NK-92 (cell line): Measurements from ENCODE around the gene TTC39B.

ENCODE experiments used
- DNase-seq: peaks from one replicate; lab custom pipeline; 2025; ENCODE audit not compliant: unreplicated experiment; lab: John Stamatoyannopoulos, UW

TTC39B gene

GRCh38 chr9:15182101-15182551, 124.9 kb downstream of the TTC39B start:
- no peak for DNase-seq

- DNase-seq, result no peak
Observed at GRCh38 chr9:15180124-15180523, 126.9 kb downstream of the TTC39B start.

GRCh38 chr9:15178631-15179030, 128.4 kb downstream of the TTC39B start:
- DNase-seq, result no peak

GRCh38 chr9:15176836-15177235, 130.2 kb downstream of the TTC39B start:
- DNase-seq, result no peak

- no peak for DNase-seq
Observed at GRCh38 chr9:15163931-15164330, 143.1 kb downstream of the TTC39B start.

- no peak for DNase-seq
Observed at GRCh38 chr9:15161753-15162152, 145.3 kb downstream of the TTC39B start.

- DNase-seq, result no peak
Observed at GRCh38 chr9:15160673-15161072, 146.3 kb downstream of the TTC39B start.

- DNase-seq, result no peak
Observed at GRCh38 chr9:15158064-15158463, 149.0 kb downstream of the TTC39B start.

- DNase-seq, result no peak
Observed at GRCh38 chr9:15157381-15157780, 149.6 kb downstream of the TTC39B start.

- no peak for DNase-seq
Observed at GRCh38 chr9:15156241-15156640, 150.8 kb downstream of the TTC39B start.

- no peak for DNase-seq
Observed at GRCh38 chr9:15155826-15156225, 151.2 kb downstream of the TTC39B start.

GRCh38 chr9:15155323-15155722, 151.7 kb downstream of the TTC39B start:
- no peak for DNase-seq

- no peak for DNase-seq
Observed at GRCh38 chr9:15154677-15155076, 152.3 kb downstream of the TTC39B start.

- DNase-seq, result no peak
Observed at GRCh38 chr9:15153961-15154360, 153.1 kb downstream of the TTC39B start.

- DNase-seq, result no peak
Observed at GRCh38 chr9:15150939-15151338, 156.1 kb downstream of the TTC39B start.

- DNase-seq, result no peak
Observed at GRCh38 chr9:15149450-15149849, 157.6 kb downstream of the TTC39B start.

GRCh38 chr9:15146268-15146700, 160.7 kb downstream of the TTC39B start:
- DNase-seq, result no peak

- DNase-seq, result no peak
Observed at GRCh38 chr9:15144622-15145061, 162.4 kb downstream of the TTC39B start.

GRCh38 chr9:15142878-15143534, 164.0 kb downstream of the TTC39B start:
- DNase-seq, result no peak

GRCh38 chr9:15140051-15140450, 167.0 kb downstream of the TTC39B start:
- DNase-seq, result no peak

GRCh38 chr9:15139469-15139868, 167.5 kb downstream of the TTC39B start:
- DNase-seq, result no peak

GRCh38 chr9:15138357-15138686, 168.7 kb downstream of the TTC39B start:
- no peak for DNase-seq

GRCh38 chr9:15137658-15138356, 169.2 kb downstream of the TTC39B start:
- no peak for DNase-seq
